GM18868 (cell line): ENCODE data around the gene TMEM106A.
"Not testable (repeated sequence)": the region's sequence is repeated elsewhere in the genome, so short reads cannot be mapped to it uniquely, and the experiment has no call there.

Experiments used
- ATAC-seq: cut with Tn5 transposase; IDR thresholded peaks from one replicate; pipeline ENCODE4 v1.9.1; 2021; ENCODE audit warnings: mild to moderate bottlenecking, moderate library complexity; ENCODE audit not compliant: unreplicated experiment

Gene TMEM106A

DNA sequence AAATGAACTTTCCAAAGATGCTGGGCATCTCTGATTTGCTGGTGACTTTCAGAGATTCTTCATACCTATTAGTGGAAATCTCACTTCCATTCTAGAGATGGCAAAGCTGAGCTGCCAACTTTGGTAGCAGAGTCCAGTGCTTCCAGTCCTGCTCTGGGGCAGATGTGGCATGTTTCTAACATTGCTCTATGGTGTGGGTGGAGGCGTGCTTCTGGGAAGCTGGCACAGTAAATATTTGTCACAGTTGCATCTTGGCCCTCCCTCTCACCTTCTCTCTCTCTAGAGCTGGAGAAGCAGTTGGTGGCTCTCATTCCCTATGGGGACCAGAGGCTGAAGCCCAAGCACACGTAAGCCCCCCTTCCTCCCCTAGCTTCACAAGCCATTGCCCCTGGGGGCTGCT lies 1.9 kb downstream of the TMEM106A start:
- ATAC-seq, result no peak

DNA sequence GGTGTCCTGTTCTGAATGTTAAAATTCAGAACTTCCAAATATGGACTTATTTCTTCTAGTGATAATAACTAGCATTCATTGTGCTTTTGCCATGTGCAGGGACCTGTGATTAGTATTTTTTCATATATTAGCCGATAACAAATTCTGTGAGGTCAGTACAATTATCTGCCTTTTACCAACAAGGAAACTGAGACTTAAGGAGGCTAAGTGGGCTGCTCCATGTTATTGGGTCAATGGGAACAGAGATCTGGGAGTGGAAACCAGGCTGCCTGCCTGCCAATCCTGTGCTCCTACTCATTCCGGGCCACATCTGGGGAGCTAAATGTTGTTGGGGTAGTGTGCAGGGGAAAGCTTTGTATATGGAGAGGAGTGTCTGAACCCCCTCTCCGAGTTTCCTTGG lies 3.7 kb downstream of the TMEM106A start:
- no peak for ATAC-seq

DNA sequence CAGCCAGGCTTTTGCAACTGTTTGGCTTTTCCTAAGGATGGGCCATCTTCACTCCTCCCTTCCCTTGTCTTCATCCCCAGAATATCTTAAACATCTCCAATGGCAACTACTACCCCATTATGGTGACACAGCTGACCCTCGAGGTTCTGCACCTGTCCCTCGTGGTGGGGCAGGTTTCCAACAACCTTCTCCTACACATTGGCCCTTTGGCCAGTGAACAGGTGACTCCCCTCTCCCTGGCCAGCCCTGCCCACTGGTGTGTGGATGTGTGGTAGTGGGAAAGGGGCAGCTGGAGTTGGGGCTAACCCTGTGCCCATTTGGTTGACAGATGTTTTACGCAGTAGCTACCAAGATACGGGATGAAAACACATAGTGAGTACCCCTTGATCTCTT lies 4.7 kb downstream of the TMEM106A start:
- ATAC-seq, result no peak

DNA sequence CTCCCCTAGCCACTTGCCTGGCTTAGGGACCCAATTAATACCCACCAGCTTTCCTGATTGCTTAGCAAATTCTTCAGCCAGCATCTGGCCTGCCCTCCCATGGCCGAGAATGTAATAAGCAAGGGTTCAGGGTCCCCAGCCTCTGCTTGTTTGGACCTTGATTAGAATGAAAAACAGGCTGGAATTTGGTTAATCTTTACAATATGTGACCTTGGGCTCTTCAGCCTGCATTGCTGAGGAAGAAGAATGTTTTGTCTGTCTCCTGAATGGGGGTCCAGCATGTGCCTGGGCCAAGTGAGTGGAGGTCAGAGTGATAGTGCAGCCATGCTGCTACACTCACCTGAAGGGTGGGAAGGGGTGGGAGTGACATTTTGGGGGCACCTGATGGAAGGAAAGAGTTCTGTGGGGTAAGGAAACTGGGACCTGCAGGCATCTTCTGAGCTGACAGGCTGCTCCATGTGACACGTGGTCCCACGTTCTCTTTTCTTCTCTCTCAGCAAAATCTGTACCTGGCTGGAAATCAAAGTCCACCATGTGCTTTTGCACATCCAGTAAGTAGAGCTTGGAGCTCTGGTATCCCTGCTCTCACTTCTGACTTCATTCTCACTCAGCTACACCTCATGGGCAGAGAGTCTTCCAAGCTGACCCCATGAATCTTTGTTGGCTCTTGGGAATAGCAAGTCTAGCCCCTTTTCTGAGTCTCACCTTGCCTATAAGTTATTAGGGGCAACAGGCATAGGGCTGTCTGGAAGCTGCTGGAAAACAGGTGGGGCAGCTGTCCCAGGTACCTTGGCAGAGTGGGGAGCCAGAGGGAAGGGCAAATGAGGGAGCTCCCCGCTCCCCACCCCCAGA lies 5.3 kb downstream of the TMEM106A start:
- no peak for ATAC-seq

DNA sequence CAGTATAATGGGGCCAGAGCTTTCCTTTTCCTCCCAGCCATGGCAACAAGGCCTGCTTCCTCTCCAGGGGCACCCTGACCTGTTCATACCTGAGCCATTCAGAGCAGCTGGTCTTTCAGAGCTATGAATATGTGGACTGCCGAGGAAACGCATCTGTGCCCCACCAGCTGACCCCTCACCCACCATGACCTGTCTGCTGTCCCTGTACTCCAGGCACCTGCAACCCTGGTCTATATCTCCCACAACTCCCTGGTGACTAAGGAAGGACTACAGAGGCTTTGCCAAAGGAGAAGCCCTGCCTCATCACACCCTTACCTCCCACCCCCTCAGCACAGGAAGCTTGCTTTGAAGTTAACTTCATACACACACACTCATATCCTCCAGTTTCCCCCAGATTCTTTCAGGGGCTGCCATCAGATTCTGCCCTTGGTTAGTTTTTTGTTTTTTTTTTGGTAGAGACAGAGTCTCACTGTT lies 6.0 kb downstream of the TMEM106A start:
- ATAC-seq, result no peak

DNA sequence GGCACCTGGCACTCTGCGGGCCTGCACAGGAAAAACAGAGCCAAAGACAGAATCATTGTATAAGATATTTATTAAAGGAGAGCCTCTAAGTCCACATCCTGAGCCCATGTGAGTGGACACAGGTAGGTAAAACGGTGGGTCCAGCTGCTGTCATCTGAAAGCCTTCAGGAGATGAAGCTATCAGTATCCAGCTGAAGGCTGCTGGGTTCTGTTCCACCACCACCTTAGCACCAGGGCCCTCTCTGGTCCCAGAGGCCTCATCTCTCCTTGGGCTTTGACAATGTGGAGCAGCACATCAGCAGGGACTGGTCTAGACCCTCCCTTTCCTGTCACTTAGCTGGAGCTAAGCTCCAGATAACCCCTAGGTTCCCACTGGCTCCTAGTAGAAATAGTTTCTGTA lies 7.3 kb downstream of the TMEM106A start:
- no peak for ATAC-seq

DNA sequence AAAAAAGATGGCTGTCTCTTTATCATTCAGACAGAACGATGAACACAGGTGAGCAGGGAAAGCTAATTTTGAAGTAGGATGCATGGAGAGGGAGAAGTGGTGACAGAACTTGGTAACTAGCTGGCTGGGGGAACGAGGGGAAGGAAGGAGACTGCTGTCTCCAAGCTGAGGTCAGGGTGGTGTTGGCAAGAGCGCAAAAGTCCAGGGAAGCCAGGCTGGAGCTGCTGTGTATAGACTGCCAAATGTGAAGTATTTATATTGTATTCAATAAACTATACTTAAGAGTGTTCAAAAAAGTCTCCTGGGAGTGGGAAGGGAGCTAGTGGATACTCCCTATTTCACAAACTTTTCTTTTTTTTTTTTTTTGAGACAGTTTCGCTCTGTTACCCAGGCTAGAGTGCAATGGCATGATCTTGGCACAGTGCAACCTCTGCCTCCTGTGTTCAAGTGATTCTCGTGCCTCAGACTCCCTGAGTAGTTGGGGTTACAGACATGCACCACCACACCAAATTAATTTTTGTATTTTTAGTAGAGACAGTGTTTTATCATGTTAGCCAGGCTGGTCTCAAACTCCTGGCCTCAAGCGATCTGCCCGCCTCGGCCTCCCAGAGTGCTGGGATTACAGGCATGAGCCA lies 8.2 kb downstream of the TMEM106A start:
- no peak for ATAC-seq

DNA sequence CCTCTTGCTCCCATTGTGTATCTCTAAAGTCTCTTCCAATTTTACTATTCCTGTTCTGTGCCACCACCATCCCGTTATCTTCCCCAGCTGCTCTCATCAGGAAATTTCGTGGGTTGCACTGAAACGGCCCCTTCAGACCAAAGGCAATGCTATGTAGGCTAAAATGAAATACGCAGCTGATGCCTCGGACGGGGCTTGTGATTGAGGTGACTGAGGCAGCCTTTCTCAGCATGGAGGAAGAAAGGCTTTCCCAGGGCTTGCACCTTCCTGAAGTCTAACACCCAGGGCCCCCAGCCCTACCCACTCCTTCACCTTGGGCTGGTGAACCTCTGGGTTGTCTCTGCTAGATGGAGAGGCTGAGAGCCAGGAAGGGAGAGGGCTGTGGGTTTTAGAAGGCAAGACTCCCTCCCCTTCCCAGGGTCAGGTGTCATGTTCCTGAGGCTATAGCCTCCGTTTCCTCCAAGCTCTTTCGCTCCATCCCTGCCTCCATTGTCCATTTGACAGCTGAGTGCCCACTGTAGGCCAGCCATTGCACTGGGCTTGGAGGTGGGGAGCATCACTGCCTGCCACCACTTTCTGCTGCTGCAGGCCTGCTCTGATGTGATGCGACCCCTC lies 8.9 kb downstream of the TMEM106A start:
- no peak for ATAC-seq

DNA sequence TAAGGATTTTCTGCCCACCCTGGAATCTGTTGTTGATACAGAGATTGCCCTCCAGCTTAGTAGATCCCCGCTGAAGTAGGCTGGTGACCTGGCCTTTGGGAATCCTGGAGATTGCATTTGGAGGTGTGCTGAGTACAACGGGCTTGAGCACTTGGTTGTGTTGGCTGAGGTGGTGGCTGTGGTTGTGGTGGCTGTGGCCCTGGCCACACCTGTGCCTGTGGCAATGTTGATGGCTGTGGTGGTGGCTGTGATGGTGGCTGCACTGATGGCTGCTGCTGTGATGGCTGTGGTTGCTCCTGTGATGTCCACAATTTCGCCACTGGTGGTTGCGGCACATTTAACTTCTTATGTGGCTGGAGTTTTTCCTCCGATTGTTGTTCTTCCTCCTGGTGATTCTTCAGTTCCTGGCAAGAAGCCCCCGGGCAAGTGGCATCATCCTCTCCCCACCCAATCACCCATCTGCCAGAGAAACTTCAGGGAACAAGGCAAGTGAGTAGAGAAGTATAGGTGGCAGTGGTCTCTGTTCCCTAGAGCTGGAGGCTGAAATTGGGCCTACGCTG lies 12.6 kb downstream of the TMEM106A start:
- ATAC-seq, result no peak

DNA sequence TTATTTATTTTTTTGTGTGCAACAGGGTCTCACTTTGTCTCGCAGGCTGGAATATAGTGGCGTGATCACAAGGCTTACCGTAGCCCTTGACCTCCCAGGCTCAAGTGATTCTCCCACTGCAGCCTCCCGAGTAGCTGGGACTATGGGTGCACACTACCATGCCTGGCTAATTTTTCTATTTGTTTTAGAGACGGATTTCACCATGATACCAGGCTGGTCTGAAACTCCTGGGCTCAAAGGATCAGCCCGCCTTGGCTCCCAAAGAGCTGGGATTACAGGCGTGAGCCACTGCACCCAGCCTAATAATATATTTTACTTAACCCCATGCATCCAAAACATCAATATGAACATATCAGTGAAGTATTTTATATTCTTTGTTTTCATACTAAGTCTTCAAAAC lies 14.7 kb downstream of the TMEM106A start:
- no peak for ATAC-seq

DNA sequence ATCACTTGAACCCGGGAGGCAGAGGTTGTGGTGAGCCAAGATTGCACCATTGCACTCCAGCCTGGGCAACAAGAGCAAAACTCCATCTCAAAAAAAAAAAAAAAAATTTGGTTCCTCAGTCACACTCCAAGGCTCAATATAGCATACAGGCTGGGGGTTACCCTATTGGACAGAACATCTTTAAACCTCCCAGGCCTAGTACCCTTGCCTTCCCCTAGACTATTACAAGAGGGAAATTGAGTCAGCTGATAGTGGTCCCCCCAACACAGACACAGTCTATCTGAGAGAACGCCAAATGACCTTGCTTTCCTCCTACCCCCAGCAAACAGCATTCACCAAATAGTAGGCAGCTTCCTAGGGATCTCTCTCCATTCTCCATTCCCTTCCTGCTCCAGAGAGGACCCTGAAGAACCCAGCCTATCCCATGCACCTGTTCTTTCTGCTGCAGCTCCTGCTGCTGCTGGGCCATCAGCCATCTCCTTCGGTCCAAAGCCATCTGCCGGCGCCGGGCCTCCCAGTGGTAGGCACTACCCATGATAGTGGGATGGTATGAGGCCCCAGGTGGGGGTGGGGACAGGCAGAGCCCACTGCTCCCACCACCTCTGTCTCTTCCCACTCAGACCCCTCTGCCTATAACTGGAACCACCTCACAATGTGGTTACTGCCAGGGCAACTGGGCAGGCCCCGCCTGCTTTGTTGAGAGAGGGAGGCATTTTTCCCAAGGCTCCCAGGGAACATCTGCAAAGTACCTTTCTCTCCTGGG lies 16.5 kb downstream of the TMEM106A start, which contains the start of gene CCDC200:
CCDC200 (minus strand) TSS at position 604 of the 763 bp plus-strand sequence; CDS start at position 535, 69 bp downstream.
- not testable (repeated sequence) for ATAC-seq

DNA sequence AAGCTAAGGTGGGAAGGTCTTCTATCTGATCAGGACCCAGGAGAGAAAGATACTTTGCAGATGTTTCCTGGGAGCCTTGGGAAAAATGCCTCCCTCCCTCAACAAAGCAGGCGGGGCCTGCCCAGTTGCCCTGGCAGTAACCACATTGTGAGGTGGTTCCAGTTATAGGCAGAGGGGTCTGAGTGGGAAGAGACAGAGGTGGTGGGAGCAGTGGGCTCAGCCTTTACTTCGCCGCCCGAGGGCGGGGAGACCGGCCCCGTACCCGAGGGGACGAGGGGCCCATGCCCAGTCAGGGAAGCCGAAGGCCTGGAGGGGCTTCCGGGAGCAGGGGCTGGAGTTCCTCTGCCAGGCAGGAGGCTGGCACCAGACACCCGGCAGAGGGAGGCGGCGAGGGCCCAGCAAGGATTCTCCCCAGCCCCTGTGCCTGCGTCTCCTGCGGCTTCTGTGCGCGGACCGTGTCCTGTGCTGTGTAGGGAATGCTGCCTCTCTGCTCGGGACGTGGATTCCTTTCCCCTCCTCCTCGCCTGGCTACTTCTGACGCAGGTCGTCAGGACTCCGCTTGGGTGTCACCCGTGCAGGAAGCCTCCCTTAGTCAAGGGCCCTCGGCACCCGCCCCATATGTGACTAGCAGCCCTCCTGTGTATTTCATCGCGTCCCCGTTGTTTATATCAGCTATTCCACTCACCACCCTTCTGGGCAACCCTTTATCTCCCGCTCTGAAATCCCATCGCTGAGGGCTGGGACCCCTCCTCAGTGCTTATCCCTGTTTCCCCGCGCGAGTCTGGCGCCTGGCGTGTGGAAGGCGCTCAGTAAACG lies 19.7 kb downstream of the TMEM106A start:
- not testable (repeated sequence) for ATAC-seq

DNA sequence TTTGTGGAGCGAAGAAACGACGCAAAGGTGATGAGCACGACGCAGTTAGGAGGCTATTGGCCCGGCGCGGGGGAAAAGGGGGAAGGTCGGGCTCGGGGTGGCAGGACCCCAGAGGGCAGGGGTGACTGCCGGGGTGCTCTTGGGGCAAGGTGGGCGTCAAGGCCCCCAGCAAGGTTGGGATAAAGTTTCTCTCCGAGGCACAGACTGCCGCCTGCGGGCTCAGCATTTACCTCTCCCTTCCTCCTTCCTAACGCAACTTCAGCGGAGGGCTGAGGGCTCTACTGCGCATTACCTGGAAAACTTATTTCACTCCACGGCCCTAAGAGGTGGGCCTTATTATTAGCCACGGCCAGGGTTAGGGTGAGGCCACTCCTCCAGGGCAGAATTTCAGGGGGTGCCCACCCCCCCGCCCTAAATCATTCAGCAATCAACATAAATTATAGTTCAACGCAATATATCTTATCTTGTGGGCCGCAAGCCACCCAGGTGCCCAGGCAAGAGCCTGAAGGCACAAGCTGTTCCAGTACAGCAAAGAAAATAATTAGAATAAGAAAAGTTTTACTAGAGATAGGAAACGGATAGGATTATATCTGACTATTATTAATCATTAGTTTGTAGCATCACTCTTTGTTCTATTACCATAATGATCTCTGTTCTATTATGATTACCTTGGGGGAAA lies 20.5 kb downstream of the TMEM106A start:
- ATAC-seq, result not testable (repeated sequence)

DNA sequence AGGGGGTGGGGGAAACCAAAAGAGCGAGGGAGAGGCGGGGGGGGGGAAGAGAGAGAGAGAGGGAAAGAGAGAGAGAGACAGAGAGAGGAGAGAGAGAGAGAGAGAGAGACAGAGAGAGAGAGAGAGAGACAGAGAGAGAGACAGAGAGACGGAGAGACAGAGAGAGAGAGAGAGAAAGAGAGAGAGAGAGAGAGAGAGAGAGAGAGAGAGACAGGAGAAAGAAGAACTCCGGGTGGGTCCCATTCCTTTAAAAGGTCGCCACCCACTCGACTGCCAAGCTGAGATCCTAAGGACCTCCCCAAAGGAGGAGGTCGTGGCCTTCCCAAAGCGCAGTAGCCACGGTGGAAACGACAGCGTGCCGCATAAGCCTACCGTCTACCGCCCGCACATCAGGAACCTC lies 21.6 kb downstream of the TMEM106A start:
- not testable (repeated sequence) for ATAC-seq

DNA sequence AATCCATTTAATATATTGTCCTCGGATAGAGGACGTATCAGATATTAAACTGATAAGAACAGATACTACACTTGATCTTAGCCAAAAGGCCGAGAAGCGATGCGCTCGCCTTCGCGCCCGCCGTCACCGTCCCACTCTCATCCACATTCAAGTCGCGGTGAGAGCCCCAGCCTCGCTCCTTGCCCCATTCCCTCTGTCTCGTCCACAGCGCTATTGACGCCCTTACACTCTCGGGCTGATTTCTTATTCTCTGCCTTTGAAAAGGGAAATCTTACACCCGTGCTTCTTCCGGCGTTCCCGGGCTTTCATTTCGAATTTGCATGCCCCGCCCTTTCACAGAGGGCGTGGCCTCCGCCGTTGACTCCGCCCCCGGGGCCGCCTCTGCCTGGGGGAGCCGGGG lies 22.2 kb downstream of the TMEM106A start, which contains the start of gene RNU2-1:
RNU2-1 (minus strand) TSS at position 101 of the 400 bp plus-strand sequence.
- not testable (repeated sequence) for ATAC-seq

DNA sequence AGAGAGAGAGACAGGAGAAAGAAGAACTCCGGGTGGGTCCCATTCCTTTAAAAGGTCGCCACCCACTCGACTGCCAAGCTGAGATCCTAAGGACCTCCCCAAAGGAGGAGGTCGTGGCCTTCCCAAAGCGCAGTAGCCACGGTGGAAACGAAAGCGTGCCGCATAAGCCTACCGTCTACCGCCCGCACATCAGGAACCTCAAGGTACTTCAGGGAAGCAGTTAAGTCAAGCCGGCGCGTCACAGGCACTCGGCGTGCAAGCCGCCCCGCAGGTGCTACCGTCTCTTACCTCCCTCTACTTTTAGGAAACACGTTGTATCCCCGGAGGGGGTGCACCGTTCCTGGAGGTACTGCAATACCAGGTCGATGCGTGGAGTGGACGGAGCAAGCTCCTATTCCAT lies 27.9 kb downstream of the TMEM106A start:
- ATAC-seq, result not testable (repeated sequence)

DNA sequence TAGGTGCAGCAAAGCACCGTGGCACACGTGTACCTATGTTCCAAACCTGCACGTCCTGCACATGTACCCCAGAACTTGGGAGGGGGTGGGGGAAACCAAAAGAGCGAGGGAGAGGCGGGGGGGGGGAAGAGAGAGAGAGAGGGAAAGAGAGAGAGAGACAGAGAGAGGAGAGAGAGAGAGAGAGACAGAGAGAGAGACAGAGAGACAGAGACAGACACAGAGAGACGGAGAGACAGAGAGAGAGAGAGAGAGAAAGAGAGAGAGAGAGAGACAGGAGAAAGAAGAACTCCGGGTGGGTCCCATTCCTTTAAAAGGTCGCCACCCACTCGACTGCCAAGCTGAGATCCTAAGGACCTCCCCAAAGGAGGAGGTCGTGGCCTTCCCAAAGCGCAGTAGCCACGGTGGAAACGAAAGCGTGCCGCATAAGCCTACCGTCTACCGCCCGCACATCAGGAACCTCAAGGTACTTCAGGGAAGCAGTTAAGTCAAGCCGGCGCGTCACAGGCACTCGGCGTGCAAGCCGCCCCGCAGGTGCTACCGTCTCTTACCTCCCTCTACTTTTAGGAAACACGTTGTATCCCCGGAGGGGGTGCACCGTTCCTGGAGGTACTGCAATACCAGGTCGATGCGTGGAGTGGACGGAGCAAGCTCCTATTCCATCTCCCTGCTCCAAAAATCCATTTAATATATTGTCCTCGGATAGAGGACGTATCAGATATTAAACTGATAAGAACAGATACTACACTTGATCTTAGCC lies 29.1 kb downstream of the TMEM106A start:
- not testable (repeated sequence) for ATAC-seq

DNA sequence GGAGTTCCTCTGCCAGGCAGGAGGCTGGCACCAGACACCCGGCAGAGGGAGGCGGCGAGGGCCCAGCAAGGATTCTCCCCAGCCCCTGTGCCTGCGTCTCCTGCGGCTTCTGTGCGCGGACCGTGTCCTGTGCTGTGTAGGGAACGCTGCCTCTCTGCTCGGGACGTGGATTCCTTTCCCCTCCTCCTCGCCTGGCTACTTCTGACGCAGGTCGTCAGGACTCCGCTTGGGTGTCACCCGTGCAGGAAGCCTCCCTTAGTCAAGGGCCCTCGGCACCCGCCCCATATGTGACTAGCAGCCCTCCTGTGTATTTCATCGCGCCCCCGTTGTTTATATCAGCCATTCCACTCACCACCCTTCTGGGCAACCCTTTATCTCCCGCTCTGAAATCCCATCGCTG lies 34.8 kb downstream of the TMEM106A start:
- ATAC-seq, result not testable (repeated sequence)
